HG02571 (cell line): Measurements from ENCODE around the gene PIP4K2A.
A peak's percentile ranks its signal among the peaks of the same experiment; 100 is the strongest.
"Not testable (repeated sequence)": the region's sequence is repeated elsewhere in the genome, so short reads cannot be mapped to it uniquely, and the experiment has no call there.

Experiments used
- ATAC-seq: cut with Tn5 transposase; IDR thresholded peaks from one replicate; pipeline ENCODE4 v1.9.1; 2021; ENCODE audit warnings: mild to moderate bottlenecking, moderate library complexity; ENCODE audit not compliant: unreplicated experiment

PIP4K2A gene

DNA sequence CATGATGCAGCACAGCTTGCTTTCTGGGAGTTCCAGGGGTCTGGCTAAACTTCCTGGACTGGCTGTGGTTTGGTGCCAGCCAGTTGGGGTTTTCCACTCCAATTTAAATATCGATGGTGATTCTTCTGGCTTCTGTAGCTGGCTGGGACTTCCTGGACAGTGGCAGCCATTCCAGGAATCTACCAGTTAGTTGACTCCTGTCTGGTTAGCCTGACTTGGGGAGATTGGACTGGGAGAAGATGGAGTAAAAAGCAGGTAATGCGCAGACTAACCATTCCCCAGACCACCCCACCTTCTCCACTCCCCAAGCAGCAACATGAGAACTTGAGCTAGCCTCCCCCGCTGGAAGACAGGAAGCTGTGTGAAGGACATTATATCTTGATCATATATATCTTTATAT is 6.3 kb upstream of the PIP4K2A start:
- no peak for ATAC-seq

DNA sequence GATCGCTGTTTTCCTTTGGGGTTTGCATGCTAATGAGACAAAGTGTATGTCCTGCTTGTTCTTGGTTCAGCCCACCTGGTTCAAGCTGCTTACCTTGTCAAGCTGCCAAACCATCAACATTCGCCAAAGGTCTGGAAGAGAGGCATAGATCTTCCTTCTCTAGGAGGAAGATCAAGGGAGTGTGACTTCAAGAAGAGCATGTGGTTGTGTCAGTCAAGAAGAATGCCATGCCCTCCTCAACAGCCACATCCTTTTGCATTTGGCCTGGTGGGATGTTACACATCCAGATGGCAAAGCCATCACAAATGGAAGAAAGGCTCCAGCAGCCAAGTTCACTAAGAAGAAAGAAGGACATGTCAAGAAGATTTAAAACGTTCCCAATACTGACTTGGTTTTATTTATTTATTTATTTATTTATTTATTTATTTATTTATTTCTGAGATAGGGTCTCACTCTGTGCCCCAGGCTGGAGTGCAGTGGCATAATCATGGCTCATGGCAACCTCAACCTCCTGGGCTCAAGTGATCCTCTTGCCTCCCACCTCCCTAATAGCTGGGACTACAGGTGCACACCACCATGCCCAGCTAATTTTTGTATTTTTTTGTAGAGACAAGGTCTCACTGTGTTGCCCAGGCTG is 5.1 kb upstream of the PIP4K2A start:
- no peak for ATAC-seq

DNA sequence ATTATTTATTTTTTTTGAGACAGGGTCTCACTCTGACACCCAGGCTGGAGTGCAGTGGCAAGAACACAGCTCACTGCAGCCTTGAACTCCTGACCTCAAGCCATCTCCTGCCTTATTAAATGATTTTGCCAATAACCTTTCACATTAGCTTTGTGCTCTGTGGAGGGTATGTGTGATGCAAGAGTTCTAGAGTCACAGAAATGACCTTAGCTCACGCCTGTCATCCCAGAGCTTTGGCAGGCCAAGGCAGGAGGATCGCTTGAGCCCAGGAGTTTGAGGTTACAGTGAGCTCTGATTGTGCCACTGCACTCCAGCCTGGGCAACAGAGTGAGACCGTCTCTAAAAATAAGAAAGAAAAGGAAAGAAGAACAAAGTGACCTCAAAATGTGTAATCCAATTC is 4.3 kb upstream of the PIP4K2A start:
- ATAC-seq, result not testable (repeated sequence)

DNA sequence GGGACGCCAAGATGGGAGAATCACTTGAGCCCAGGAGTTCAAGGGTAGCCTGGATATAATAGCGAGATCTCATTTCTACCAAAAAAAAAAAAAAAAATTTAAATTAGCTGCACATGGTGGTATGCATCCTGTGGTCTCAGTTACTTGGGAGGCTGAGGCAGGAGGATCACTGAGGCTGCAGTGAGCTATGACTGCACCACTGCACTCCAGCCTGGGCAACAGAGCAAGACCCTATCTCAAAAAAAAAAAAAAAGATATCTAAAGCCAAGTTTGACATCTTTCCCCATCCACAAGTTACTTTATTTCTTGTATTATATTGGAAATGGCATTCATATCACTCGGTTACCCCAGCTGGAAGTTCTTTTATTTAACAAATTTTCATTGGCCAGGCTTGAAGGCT is 3.4 kb upstream of the PIP4K2A start:
- no peak for ATAC-seq

DNA sequence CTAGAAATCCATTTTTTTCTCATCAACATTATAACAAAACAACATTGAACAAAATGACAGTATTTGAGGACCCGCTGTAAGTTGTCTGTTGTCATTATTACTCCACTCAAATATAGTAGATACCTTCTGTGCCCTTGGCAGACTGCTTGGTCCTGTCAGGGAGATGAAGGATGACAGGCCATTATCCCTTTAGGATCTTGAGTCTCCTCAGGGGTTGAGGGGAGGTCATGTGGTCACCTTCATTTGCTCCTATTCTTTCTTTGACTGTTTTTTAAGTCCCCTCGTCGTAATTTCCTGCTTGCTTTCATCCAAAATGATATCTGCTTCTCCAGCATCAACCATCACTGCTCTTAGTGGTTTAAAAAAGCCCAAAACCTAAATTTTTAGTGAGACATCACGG is 2.6 kb upstream of the PIP4K2A start:
- ATAC-seq, result no peak

DNA sequence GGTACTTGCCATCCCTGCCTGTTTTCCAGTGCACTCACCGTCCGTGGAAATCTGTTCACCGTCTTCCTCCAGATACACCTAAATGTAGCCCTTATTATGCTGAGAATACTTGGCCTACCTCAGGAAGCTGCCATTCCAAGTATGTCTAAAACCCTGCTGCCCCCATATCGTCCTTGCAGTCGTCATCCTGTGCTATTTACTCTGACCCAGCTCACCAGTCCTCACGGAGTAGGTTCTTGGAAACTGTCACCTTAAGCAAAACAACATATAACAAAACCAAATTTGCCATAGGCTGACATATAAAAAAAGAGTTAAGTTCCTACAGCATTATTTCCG is 880 bp upstream of the PIP4K2A start:
- no peak for ATAC-seq

DNA sequence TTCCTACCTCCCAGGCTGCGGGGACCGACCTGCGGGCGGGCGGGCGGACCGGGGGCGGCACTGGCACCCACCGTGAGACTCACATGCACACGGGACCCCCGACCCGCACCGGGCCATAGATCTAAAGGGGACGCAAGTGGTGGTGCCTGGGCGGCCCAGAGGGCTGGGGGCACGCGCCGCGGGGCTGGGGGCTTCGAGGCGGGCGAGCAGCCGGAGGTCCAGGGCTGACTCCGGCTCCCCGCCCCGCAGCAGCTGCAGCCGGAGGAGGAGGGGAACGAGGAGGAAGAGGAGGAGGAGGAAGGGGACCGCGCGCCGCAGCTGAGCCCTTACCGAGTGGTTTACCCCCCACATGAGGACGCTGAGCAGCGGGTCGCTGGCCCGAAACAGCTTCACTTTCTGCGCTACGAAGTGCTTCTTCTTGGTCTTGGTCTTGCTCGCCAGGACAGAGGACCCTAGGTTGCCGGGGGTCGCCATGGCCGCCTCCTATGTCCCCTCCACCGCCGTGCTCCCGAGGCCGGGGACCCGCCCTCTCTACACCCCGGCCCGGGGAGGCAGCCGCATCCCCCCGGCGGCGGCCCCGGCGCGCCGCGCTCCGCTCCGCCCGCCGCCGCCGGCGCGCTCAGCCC is 412 bp downstream of the PIP4K2A start:
- peak; percentile 34 for ATAC-seq

DNA sequence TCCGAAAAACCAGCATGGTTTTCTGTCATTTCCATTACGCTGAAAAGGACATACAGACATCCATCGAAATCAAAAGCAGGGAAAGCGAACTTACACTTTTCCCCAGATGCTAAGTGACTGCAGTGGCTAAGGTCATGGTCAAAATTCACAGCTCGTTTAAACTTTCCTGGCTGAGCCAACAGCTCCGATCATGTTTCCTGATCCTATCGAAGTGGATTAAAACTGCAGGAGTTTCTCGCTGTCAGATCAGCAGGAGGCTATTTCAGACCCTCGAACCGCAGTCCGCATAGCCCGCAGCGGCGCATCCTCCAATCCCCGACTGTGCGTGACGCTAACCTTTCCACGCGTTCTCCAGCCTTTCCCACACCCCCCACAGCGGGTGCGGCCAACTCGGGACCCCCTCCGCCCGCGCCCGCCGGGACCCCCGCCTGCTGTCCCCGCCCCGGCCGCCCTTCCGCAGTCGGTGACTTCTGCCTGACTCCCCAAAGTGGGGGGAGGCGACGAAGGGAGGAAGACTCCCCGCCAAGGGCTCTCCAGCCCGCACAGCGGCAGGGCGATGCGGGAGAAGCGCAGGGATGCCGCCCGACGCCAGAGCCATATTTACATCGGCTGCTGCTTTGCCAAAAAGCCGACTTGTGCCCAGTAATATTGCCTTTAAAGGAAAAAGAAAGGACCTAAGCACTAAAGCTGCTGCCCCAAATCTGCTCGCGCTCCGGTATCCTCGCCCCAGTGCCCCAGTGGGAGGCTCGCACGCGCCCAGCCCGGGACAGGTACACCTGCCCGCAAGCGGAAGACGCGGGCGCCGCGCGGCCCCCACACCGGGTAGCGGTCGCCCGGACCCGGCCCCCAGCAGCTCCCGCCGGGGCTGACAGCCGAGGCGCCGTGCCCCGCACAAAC is 1.2 kb downstream of the PIP4K2A start:
- ATAC-seq, result peak; percentile 29

DNA sequence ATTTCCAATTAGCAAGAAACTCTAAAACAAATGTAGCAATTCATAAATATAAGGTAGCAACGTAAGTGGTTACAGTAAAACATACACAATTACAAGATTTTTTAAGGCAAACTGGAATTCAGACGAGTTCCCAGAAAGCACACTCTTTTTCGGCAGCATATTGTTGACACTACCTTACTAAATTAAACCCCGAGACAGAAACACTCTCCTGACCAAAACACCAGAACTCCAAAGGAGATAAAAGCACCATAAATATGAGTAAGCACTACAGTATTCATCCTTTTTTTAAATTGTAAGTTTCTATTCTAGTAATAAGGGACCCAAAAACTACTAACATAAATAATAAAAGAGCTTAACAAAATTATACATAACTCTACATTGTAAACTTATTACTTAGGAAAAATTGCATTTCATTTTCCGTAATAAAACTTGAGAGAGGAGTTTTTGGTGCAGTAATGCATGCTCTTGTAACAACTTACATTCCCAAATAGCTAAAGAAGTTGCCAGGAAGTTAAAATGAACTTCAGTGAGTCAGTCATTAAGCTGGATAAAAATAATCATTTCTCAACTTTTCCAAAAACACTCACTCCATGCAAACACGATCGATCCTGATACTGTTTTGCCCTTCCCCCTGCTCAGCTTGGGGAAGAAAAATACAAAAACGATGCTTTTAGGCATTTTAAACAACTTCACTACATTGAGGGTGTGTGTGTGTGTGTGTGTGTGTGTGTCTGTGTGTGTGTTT is 2.0 kb downstream of the PIP4K2A start:
- no peak for ATAC-seq

DNA sequence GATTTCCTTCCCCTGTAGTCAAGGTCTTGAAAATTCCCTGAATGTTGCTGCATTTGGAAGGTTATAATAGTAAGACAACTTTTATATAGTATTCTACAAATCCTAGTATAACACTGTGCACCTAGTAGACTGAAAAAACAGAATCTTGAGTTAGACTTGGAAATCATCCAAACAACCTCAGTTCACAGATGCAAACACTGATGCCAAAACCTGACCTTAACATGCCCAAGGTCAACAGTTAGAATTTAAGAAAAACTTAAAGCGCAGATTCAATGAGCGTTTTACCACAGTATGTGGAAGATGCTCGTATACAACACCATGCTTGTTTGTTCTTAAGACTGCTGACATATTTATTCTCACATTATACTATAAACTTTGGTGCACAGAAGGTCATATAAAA is 3.0 kb downstream of the PIP4K2A start:
- no peak for ATAC-seq

DNA sequence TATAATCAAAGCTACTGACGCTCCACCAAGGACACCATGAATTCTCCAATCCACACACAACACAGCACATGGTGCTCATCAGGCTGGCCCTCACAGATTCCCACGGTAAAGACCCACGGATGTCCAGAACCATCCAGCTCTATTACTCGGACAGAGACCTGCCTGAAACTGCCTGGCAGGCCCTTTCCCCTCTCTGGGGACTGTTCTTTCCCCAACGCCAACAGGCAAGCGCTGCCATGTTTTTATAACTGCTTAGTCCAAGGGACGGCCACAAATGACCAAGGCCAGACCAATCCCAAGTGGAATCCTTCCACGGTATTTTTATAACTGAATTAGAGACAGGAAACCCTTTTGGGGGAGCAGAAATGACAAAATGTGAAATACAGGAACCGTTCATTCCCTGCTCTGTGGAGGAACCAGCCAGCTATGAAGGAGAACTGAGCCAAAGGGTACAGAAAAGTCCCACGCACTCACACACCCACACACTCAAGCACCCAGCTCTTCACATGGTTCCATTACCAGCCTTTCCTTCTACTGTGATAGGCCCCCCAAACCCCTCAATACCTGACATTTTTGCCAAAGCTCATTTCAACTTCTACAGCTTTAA is 4.1 kb downstream of the PIP4K2A start:
- no peak for ATAC-seq

DNA sequence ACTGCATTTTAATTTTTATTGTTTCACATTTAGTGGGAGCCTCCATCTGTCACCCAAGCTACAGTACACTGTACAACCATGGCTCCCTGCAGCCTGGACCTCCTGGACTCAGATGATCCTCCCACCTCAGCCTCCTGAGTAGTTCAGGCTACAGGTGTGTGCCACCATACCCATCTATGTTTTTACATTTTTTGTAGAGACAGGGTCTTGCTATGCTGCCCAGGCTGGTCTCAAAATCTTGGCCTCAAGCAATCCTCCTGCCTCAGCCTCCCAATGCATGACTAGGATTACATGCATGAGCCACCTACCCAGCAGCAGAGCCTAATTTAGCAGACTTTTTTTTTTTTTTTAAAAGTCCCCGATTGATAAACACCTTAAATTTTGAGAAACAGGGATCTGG is 5.6 kb downstream of the PIP4K2A start:
- no peak for ATAC-seq

DNA sequence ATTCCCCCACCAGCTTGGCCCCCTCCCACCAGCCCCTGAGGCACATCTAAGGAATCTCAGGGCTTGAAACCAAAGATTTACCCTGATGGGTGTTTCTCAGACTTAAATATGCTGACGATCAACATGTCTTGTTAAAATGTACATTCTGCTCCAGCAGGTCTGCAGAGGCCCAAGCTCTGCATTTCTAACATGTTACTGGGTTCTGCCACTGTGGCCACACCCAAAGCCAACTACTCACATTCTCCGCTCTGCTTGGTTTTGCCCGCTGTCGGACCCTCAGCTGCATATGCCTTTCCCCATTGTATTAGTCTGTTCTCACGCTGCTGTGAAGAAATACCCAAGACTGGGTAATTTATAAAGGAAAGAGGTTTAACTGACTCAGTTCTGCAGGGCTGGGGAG is 8.9 kb downstream of the PIP4K2A start:
- no peak for ATAC-seq

DNA sequence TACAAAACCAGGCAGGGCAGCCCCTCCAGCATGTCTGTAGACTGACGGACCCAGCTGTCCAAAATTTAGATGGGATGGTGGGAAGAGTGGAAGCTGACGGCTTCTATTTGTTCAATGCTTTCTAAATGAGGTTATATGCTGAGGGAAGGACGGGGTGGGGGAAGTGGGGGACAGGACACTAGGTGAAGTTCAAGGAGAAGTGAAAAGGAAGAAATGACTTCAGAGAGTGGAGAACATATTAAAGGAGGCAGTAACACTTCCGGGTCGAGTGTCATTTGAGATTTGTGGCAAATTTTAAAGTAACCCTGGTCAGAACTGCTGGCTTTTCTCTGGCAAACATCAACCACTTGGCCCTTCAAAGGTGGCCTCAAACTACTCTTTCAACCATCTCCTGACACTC is 9.4 kb downstream of the PIP4K2A start:
- peak; percentile 44 for ATAC-seq

DNA sequence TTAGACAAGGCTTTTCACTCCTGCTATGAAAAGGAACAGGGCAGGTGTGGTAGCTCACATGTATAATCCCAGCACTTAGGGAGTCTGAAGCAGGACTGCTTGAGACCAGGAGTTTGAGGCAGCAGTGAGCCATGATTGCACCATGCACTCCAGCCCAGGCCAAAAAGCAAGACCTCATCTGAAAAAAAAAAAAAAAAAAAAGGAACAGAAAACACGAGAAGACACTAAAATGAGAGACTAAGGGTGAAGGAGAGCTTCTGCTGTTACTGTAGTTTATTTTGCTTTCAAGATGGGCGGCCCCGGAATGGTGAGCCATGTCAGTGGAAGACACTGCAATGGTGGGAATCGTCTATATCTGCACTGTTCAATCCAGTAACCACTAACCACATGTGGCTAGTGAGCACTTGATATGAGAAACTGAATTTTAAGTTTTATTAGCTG is 9.9 kb downstream of the PIP4K2A start:
- ATAC-seq, result peak; percentile 32

DNA sequence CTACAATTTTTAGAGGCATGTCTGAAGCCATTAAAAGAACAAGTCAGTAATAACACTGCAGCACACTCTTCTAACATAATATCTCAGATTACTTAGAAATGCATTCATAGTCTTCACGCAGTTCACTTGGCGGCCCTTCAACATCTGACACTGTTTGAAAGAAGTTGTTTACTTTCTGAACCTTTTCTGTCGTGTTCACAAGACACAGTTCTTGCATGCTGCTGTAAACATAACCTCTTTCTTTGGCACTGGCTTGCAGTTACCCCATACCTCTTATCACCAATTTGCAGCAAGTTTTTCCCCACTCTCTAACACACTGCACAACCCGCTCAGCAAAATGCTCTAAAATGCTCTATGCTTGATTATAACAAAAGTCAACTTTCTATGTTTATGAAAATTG is 12.0 kb downstream of the PIP4K2A start:
- ATAC-seq, result no peak

DNA sequence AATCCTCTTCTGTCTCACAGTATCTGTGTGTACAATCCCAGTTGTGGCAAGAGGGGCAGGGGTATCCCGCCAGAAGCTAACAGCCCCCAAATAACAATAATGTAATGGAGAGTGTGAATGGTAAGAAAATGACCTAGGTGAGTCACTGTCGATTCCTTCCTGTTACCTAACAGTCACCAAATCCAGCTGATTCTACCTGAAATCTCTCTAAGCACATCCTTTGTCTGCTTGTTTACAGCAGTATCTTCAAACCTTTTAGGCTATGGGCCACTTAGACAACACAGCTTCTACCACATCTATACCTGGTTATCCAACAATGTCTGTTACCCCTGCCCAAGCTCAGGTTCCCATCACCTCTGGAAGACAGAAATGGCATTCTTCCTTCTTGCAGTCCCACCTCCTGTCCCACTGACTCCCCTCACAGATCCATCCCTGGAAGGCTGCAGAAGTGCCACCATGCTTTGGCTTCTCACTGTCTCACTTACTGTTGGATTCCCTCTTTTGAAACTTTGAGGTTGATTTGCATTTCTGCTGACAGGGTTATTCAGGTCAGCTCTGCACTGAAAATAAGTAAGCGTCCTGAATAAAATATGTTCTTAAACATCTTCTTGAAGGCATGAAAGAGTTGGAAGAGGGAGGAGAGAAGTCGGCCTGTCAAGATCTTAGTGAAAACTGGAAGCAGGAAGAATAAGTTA is 13.1 kb downstream of the PIP4K2A start:
- no peak for ATAC-seq

DNA sequence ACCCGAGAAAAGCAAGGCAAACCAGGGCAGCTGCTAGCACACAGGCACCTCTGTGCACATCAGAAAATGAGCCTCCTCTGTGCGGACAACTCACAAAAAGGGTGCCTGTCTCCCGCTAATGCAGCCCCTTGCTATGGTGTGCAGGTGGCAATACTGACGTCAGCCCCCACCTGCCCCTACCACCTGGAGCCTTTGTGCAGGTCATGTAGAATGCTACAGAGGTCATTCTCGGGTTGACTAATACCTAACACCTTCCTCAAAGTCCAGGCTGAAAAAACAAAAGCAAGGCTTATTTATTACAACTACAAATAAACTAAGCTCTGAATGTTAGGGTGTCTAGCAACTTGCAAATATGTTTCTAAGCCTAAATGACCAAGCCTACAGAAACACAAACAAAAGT is 13.9 kb downstream of the PIP4K2A start:
- ATAC-seq, result no peak

DNA sequence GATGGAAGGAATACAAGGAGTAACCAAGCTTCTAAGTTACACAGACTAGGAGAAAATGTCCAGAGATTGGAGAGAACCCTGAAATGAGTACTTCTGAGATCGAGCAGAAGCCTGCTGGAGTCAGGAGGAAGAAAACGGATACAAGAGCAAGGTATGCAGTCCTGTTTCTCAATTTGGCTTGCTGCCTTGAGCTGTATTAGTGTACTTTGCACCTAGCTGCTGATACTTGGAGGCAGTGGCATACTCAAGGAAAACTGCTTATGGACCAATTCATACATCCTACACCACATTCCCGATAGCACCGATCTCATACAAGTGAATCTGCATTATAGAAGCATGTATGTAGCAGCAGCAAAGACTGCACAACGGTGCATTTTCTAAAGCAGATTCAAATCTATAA is 14.4 kb downstream of the PIP4K2A start:
- ATAC-seq, result no peak

DNA sequence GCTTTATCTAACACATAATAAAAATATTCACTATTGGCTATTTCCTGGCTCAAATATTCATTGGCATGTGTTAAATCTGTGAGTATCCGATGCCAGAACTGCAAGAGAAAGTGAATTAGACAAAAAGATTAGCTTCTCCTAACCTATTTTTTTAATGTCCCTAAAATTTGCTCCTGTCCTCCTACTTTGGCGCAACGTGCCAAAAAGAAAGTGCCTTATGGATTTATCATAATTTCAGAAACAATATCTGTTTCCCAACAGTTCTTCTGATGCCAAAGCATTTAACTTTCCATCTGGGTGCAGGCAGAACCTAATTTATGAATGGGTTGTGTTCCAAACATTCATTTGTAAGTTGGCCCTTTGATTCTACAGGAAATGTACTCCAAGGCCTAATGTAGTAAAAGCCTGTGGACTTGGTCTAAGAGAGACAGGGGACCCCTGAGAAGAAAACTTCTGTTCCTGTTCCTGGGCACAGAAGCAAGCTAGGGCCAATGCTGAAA is 15.4 kb downstream of the PIP4K2A start:
- no peak for ATAC-seq
